SK-N-SH (cell line): ENCODE data around the gene MUC2. TPM values are rescaled to one million over a fixed set of nuclear protein-coding genes. Genes with fewer than 3 reads are reported as not detected.

ENCODE experiments used
- CTCF ChIA-PET: fragments of 300-600, 350-600 bp; formaldehyde crosslinking; extraction: SDS; loops from one replicate; lab custom pipeline; 2021; lab: Yijun Ruan, JAX
- POLR2A ChIA-PET: fragments of 350-600 bp; sonication (Branson Sonifier 250); formaldehyde crosslinking; extraction: SDS; loops from one replicate; lab custom pipeline; 2020; ENCODE audit warnings: antibody characterized with exemption, inconsistent platforms; lab: Yijun Ruan, JAX
- DNase-seq: peaks from one replicate; pipeline ENCODE4 v3.0.0; 2012
- H2AFZ ChIP-seq: fragments of 200-600 bp; sonication (generic); 2 replicates; pipeline ENCODE4 v1.8.1; 2016; ENCODE audit warnings: antibody characterized with exemption, mild to moderate bottlenecking, low read depth
- H3F3A ChIP-seq: fragments of 200-600 bp; sonication (generic); replicated peaks from 2 replicates; pipeline ENCODE3; 2016; ENCODE audit warnings: antibody characterized with exemption, mild to moderate bottlenecking; ENCODE audit not compliant: insufficient read depth
- H3K27ac ChIP-seq, 2 experiments: fragments of 200-500 bp in 1 of 2; fragments of 200-600 bp in 1 of 2; sonication (Bioruptor generic) in 1 of 2; sonication (generic), shearing (Covaris generic) in 1 of 2; 2 replicates each; pipeline versions ENCODE4 v1.5.1 to v1.6.1; 2014 to 2016; ENCODE audit warnings: low read depth in 2 of 2, inconsistent platforms in 1 of 2, low read length in 1 of 2, mild to moderate bottlenecking in 1 of 2, mixed read lengths in 1 of 2
- H3K27me3 ChIP-seq: fragments of 200-600 bp; sonication (generic), shearing (Covaris generic); 2 replicates; pipeline ENCODE4 v1.6.1; 2016; ENCODE audit warnings: mixed run types; ENCODE audit not compliant: insufficient read depth
- H3K36me3 ChIP-seq, 2 experiments: fragments of 200-500 bp in 1 of 2; fragments of 200-600 bp in 1 of 2; sonication (Bioruptor generic) in 1 of 2; sonication (generic) in 1 of 2; replicated peaks in 1 of 2; 2 replicates each; pipeline versions ENCODE3 to v1.5.1; 2014 to 2016; ENCODE audit warnings: low read length in 1 of 2, mild to moderate bottlenecking in 1 of 2; ENCODE audit not compliant: insufficient read depth in 2 of 2, control insufficient read depth in 1 of 2
- H3K4me1 ChIP-seq, 2 experiments: fragments of 200-500 bp in 1 of 2; fragments of 200-600 bp in 1 of 2; sonication (Bioruptor generic) in 1 of 2; sonication (generic), shearing (Covaris generic) in 1 of 2; 2 replicates each; pipeline versions ENCODE4 v1.5.1 to v1.6.1; 2014 to 2016; ENCODE audit warnings: low read depth in 1 of 2, low read length in 1 of 2, mixed run types in 1 of 2; ENCODE audit not compliant: insufficient read depth in 2 of 2, control insufficient read depth in 1 of 2
- H3K4me2 ChIP-seq: fragments of 200-600 bp; sonication (generic), shearing (Covaris generic); 2 replicates; pipeline ENCODE4 v1.6.1; 2017; ENCODE audit warnings: mixed run types
- H3K4me3 ChIP-seq, 2 experiments: fragments of 200-500 bp in 1 of 2; fragments of 200-600 bp in 1 of 2; sonication (Bioruptor generic) in 1 of 2; sonication (generic), shearing (Covaris generic) in 1 of 2; 2 replicates each; pipeline versions ENCODE4 v1.5.1 to v1.8.1; 2014 to 2016; ENCODE audit warnings: low read depth in 2 of 2, inconsistent platforms in 1 of 2, low read length in 1 of 2, mild to moderate bottlenecking in 1 of 2, mixed read lengths in 1 of 2, moderate library complexity in 1 of 2
- H3K79me2 ChIP-seq: fragments of 200-600 bp; sonication (generic); 2 replicates; pipeline ENCODE4 v1.8.1; 2017; ENCODE audit warnings: mild to moderate bottlenecking; ENCODE audit not compliant: insufficient read depth
- H3K9ac ChIP-seq: fragments of 200-600 bp; sonication (generic); 2 replicates; pipeline ENCODE4 v1.6.1; 2017; ENCODE audit warnings: mixed run types
- H3K9me2 ChIP-seq: fragments of 200-600 bp; sonication (generic); 2 replicates; pipeline ENCODE4 v1.6.1; 2017; ENCODE audit warnings: mixed run types
- H3K9me3 ChIP-seq: fragments of 200-600 bp; sonication (generic); 2 replicates; pipeline ENCODE4 v1.6.1; 2017; ENCODE audit warnings: mixed run types, mild to moderate bottlenecking, moderate library complexity
- H4K20me1 ChIP-seq: fragments of 200-600 bp; sonication (generic); 2 replicates; pipeline ENCODE4 v1.6.1; 2017; ENCODE audit warnings: mild to moderate bottlenecking, mixed run types; ENCODE audit not compliant: insufficient read depth
- EP300 ChIP-seq, 2 experiments: IDR thresholded peaks; 2 replicates each; pipeline versions ENCODE4 v1.4.0 to v1.6.1; 2012; ENCODE audit warnings: borderline replicate concordance in 1 of 2, low read depth in 1 of 2, low read length in 1 of 2
- FOXM1 ChIP-seq: IDR thresholded peaks from 2 replicates; pipeline ENCODE4 v1.4.0; 2012; ENCODE audit warnings: low read depth, mild to moderate bottlenecking
- GABPA ChIP-seq: IDR thresholded peaks from 2 replicates; pipeline ENCODE4 v1.4.0; 2012; ENCODE audit warnings: low read depth, mild to moderate bottlenecking
- JUND ChIP-seq: IDR thresholded peaks from 2 replicates; pipeline ENCODE4 v1.4.0; 2012
- MEF2A ChIP-seq: IDR thresholded peaks from 2 replicates; pipeline ENCODE4 v1.4.0; 2012; ENCODE audit warnings: low read depth, borderline replicate concordance
- NFIC ChIP-seq: IDR thresholded peaks from 2 replicates; pipeline ENCODE4 v1.4.0; 2012; ENCODE audit warnings: borderline replicate concordance
- POLR2AphosphoS5 ChIP-seq: IDR thresholded peaks from 2 replicates; pipeline ENCODE4 v1.6.1; 2012; ENCODE audit warnings: low read depth, low read length
- RAD21 ChIP-seq: IDR thresholded peaks from 2 replicates; pipeline ENCODE4 v1.6.1; 2012; ENCODE audit warnings: mild to moderate bottlenecking, low read length
- RCOR1 ChIP-seq: fragments of 150-350 bp; IDR thresholded peaks from 2 replicates; pipeline ENCODE4 v1.6.1; 2017; ENCODE audit warnings: antibody characterized with exemption, low read length
- RXRA ChIP-seq: IDR thresholded peaks from 2 replicates; pipeline ENCODE4 v1.4.0; 2012; ENCODE audit warnings: low read depth, mild to moderate bottlenecking, borderline replicate concordance
- TAF1 ChIP-seq: IDR thresholded peaks from 2 replicates; pipeline ENCODE4 v1.6.1; 2012; ENCODE audit warnings: low read depth, mild to moderate bottlenecking, low read length, moderate library complexity, borderline replicate concordance
- USF1 ChIP-seq: IDR thresholded peaks from 2 replicates; pipeline ENCODE4 v1.4.0; 2012; ENCODE audit warnings: low read depth, borderline replicate concordance
- WGBS: methylation state at CpG from one replicate; pipeline ENCODE4 v1.1.6; 2017; ENCODE audit warnings: low lambda C conversion rate; 5-methylcytosine and 5-hydroxymethylcytosine counted together
- polyA plus RNA-seq, 3 experiments: library from polyadenylated mRNA; depleted of rRNA; stranded (reverse); fragments of >200 nt; gene quantifications; 2 replicates each; pipeline ENCODE4 v1.2.3, GENCODE V29; 2012

The MUC2 gene
- polyA plus RNA-seq, 1 of the 3 experiments (the other 2 are of a cell fraction) = not detected

- Histone ChIP-seq H3K4me2 (no peak overlapping the region), H3F3A (no peaks in the 10 kb centered on the region)
- TF ChIP-seq POLR2AphosphoS5 (no peak), RCOR1 (no peak), TAF1 (no peak), MEF2A (no peak), JUND (no peak), NFIC (no peak), USF1 (no peak), RXRA (no peak), EP300 (IDR thresholded peaks at IDR 0.05; ENCODE audit: borderline replicate concordance in 1 of 2, low read depth in 1 of 2, low read length in 1 of 2) (no peak), FOXM1 (no peak), RAD21 (no peak), GABPA (no peak)
- TF ChIP-seq, all 33 proteins: peak for 0
- Histone ChIP-seq H3K79me2 (no peaks in the 10 kb centered on the region), H3K4me3 (no peak overlapping the region), H3K27ac (no peak overlapping the region), H3K4me1 (no peaks in the 10 kb centered on the region), H2AFZ (no peak overlapping the region), H3K9me2 (no peaks in the 10 kb centered on the region), H3K9me3 (no peaks in the 10 kb centered on the region), H3K27me3 (no peaks in the 10 kb centered on the region), H3K9ac (no peak overlapping the region), H3K36me3 (no peaks in the 10 kb centered on the region), H4K20me1 (no peaks in the 10 kb centered on the region)
- DNase-seq = no peak
- CTCF ChIA-PET = interaction anchor here (1.0 kb wide), 1 partner anchor 242 kb away, joined by 4 read pairs; no protein-coding TSS in a partner anchor
- WGBS = 84% methylated on average over 9 of the region's 20 CpGs
- POLR2A ChIA-PET = no interaction called here
These were observed 16.1 kb downstream of the MUC2 start for GRCh38 chr11:1090600-1091331.

GRCh38 chr11:1091332-1092083 lies 16.8 kb downstream of the MUC2 start:
- Histone ChIP-seq H3K79me2 (no peaks in the 10 kb centered on the region), H3K9ac (no peak overlapping the region), H3K4me2 (no peak overlapping the region), H3K9me2 (no peaks in the 10 kb centered on the region), H3K4me3 (no peak overlapping the region), H3K9me3 (no peaks in the 10 kb centered on the region), H3F3A (no peaks in the 10 kb centered on the region), H3K27ac (no peak overlapping the region), H3K4me1 (no peaks in the 10 kb centered on the region), H3K36me3 (no peaks in the 10 kb centered on the region), H4K20me1 (no peaks in the 10 kb centered on the region), H3K27me3 (no peaks in the 10 kb centered on the region), H2AFZ (no peak overlapping the region)
- ChIA-PET POLR2A (no interaction called here), CTCF (no interaction called here)
- no peak for TF ChIP-seq JUND
- 44% methylated on average over 12 of the region's 12 CpGs for WGBS
- no peak for DNase-seq
